Endothelial cell (in vitro differentiated cells): ENCODE results near the gene HOXC10. TPM values are rescaled to one million over a fixed set of nuclear protein-coding genes. Genes with fewer than 3 reads are reported as not detected.
A peak's percentile ranks its signal among the peaks of the same experiment; 100 is the strongest.

Experiments
- DNase-seq: peaks from one replicate; pipeline ENCODE4 v3.0.0; 2021; ENCODE audit warnings: low spot score
- H3K27ac Mint-ChIP-seq: one replicate; pipeline ENCODE4 v1.8.0; 2021; ENCODE audit warnings: mixed read lengths, inconsistent platforms; ENCODE audit not compliant: unreplicated experiment
- H3K27me3 Mint-ChIP-seq: one replicate; pipeline ENCODE4 v1.8.0; 2021; ENCODE audit warnings: mild to moderate bottlenecking, moderate library complexity, mixed read lengths, inconsistent platforms; ENCODE audit not compliant: unreplicated experiment
- H3K36me3 Mint-ChIP-seq: one replicate; pipeline ENCODE4 v1.8.0; 2021; ENCODE audit warnings: mild to moderate bottlenecking, low read depth, mixed read lengths, inconsistent platforms; ENCODE audit not compliant: unreplicated experiment
- H3K4me1 Mint-ChIP-seq: one replicate; pipeline ENCODE4 v1.8.0; 2021; ENCODE audit warnings: mild to moderate bottlenecking, mixed read lengths, inconsistent platforms; ENCODE audit not compliant: unreplicated experiment
- H3K4me3 Mint-ChIP-seq: one replicate; pipeline ENCODE4 v1.8.0; 2021; ENCODE audit warnings: mild to moderate bottlenecking, mixed read lengths, inconsistent platforms; ENCODE audit not compliant: unreplicated experiment
- H3K9me3 Mint-ChIP-seq: one replicate; pipeline ENCODE4 v1.8.0; 2021; ENCODE audit warnings: mixed read lengths, inconsistent platforms; ENCODE audit not compliant: unreplicated experiment
- total RNA-seq: library from RNA; stranded (reverse); fragmentation: NEBNext Ultra II Directional; extraction: Animal tissue kit (Norgen Biotek cat#: 25700); gene quantifications from one replicate; pipeline ENCODE4 v1.2.1, GENCODE V29; 2021; ENCODE audit not compliant: unreplicated experiment
- TF ChIP-seq, protein P1 (sequence below): fragments of 200-600 bp; sonication (generic); IDR thresholded peaks from one replicate; pipeline ENCODE4 v1.5.0; 2021; ENCODE audit warnings: antibody characterized with exemption; ENCODE audit not compliant: unreplicated experiment

Gene HOXC10
- total RNA-seq, 1 donor from 2014 or later: 1.9 TPM

DNA sequence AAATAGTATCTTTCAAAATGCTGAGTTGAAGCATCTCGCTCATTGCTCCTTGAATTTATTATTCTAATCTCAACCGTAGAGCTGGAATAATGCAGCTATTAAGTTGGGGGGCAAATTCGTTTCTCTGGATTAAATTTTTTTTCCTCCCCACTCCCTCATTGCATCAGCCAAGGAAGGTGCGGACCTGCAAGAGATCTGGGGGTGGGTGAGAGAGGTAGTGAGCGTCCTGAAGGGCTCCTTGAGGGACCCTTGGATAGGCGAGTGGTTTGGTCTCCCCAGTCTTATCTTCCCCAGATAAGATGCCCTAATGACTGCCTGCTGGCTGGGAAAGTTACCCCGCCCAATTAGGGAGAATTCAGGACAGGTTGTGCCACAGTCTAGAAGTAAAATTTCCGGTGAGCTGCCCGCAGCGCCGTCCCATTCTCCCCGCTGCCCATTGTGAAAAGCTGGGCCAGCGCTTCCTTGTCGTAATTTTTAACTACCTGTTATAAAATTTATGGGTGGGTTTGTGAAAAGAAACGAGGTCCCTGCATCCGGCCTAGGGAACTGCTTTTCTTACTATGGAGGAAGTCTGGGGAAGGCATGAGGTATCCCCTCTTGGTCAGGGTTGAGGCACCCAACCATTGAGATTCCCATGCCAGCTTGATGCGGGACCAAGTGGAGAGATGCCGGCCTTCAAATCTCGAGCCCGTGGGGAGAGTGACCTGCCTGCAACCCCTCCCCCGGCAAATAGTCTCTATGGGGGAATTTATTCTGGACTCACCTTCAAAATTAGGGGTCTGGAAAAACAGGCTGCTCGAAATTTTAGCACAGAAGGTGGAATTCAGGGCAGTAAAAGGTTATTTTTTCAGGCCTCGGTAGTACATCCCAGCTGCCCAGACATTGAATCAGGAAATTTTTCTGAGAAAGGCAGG is 30.3 kb downstream of the HOXC10 start:
- TF ChIP-seq, protein P1, sequence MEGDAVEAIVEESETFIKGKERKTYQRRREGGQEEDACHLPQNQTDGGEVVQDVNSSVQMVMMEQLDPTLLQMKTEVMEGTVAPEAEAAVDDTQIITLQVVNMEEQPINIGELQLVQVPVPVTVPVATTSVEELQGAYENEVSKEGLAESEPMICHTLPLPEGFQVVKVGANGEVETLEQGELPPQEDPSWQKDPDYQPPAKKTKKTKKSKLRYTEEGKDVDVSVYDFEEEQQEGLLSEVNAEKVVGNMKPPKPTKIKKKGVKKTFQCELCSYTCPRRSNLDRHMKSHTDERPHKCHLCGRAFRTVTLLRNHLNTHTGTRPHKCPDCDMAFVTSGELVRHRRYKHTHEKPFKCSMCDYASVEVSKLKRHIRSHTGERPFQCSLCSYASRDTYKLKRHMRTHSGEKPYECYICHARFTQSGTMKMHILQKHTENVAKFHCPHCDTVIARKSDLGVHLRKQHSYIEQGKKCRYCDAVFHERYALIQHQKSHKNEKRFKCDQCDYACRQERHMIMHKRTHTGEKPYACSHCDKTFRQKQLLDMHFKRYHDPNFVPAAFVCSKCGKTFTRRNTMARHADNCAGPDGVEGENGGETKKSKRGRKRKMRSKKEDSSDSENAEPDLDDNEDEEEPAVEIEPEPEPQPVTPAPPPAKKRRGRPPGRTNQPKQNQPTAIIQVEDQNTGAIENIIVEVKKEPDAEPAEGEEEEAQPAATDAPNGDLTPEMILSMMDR: no peak
- H3K4me1 Mint-ChIP-seq: peaks cover 20% of the 10 kb centered on the region
- peaks cover 33% of the 10 kb centered on the region for H3K27me3 Mint-ChIP-seq
- H3K9me3 Mint-ChIP-seq: no peaks in the 10 kb centered on the region
- no peak for DNase-seq
- no peak overlapping the region for H3K4me3 Mint-ChIP-seq
- no peaks in the 10 kb centered on the region for H3K36me3 Mint-ChIP-seq
- H3K27ac Mint-ChIP-seq: no peak overlapping the region

DNA sequence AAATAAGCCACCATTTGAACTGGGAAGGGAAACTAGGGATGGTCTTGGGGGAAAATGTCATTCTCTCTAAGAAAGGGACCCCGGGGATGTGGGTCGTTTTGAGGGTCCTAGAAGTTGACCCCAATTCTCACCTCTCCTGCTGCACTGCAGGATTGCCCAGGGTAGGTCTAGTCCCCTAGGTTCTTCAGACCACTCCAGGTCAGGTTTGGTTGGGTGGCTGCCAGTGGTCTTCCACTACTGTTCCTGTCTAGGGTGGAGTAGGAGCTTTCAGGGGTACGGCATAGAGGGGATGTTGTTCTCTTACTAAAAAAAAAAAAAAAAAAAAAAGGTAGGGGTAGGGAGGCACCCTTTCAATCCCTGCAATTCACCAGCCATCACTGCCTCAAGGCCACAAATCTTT is 31.1 kb downstream of the HOXC10 start:
- H3K36me3 Mint-ChIP-seq: no peaks in the 10 kb centered on the region
- no peak overlapping the region for H3K27ac Mint-ChIP-seq
- H3K4me3 Mint-ChIP-seq: no peak overlapping the region
- peaks cover 17% of the 10 kb centered on the region for H3K4me1 Mint-ChIP-seq
- TF ChIP-seq, protein P1: no peak
- no peaks in the 10 kb centered on the region for H3K9me3 Mint-ChIP-seq
- no peak for DNase-seq
- H3K27me3 Mint-ChIP-seq: peaks cover 34% of the 10 kb centered on the region

DNA sequence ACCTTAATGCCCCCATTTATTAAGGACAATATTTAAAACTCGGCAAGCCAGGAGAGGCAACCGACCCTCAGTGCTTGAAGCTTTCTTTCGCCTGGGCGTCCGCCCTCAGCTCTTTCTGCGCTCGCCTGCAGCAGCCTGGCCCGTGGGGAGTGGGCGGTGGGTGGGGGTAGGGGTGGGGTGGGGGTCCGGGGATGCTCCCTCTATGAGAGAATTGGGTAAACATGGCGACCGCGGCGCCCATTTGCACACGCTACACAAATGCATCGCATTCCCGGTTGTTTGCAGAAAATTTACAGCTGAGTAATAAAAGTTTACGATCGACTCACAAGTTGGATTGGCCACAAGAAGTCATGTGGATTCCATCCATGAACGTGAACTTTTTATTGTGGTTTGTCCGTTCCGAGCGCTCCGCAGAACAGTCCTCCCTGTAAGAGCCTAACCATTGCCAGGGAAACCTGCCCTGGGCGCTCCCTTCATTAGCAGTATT is 31.6 kb downstream of the HOXC10 start:
- DNase-seq: no peak
- H3K9me3 Mint-ChIP-seq: no peaks in the 10 kb centered on the region
- peaks cover 34% of the 10 kb centered on the region for H3K27me3 Mint-ChIP-seq
- H3K4me3 Mint-ChIP-seq: no peak overlapping the region
- H3K4me1 Mint-ChIP-seq: peaks cover 17% of the 10 kb centered on the region
- no peaks in the 10 kb centered on the region for H3K36me3 Mint-ChIP-seq
- TF ChIP-seq, protein P1: no peak
- no peak overlapping the region for H3K27ac Mint-ChIP-seq

DNA sequence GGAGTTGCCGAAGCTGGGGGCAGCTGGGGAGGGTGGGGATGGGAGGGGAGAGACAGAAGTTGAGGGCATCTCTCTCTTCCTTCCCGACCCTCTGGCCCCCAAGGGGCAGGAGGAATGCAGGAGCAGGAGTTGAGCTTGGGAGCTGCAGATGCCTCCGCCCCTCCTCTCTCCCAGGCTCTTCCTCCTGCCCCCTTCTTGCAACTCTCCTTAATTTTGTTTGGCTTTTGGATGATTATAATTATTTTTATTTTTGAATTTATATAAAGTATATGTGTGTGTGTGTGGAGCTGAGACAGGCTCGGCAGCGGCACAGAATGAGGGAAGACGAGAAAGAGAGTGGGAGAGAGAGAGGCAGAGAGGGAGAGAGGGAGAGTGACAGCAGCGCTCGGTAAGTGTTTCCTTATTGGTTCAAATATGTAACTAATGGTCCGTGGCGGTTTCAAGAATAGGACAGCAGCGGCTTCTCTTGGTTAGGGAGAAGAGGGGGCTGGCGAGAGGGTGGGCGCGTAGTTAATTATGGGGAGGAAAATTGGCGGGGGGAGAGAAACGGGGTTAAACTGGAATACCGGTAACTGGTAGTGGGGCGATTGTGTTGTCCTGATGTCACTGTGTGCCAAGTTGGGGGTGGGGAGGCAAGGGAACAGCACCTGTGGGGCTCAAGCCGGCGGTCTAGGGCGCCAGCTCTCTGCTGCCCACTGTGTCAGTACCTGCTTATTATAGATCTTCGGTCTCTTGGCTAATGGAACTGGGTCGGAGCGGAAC is 32.3 kb downstream of the HOXC10 start:
- Mint-ChIP-seq H3K4me1 (peaks cover 19% of the 10 kb centered on the region), H3K27me3 (peaks cover 40% of the 10 kb centered on the region), H3K4me3 (peak overlapping the region; percentile 80), H3K36me3 (no peaks in the 10 kb centered on the region), H3K27ac (no peak overlapping the region), H3K9me3 (no peaks in the 10 kb centered on the region)
- TF ChIP-seq, protein P1: no peak
- DNase-seq: no peak
